HG02938 (cell line): ENCODE results near the gene TBC1D22B.

Source experiments
- ATAC-seq: cut with Tn5 transposase; IDR thresholded peaks from one replicate; pipeline ENCODE4 v1.9.1; 2021; ENCODE audit warnings: mild to moderate bottlenecking, moderate library complexity; ENCODE audit not compliant: unreplicated experiment

Gene TBC1D22B

DNA sequence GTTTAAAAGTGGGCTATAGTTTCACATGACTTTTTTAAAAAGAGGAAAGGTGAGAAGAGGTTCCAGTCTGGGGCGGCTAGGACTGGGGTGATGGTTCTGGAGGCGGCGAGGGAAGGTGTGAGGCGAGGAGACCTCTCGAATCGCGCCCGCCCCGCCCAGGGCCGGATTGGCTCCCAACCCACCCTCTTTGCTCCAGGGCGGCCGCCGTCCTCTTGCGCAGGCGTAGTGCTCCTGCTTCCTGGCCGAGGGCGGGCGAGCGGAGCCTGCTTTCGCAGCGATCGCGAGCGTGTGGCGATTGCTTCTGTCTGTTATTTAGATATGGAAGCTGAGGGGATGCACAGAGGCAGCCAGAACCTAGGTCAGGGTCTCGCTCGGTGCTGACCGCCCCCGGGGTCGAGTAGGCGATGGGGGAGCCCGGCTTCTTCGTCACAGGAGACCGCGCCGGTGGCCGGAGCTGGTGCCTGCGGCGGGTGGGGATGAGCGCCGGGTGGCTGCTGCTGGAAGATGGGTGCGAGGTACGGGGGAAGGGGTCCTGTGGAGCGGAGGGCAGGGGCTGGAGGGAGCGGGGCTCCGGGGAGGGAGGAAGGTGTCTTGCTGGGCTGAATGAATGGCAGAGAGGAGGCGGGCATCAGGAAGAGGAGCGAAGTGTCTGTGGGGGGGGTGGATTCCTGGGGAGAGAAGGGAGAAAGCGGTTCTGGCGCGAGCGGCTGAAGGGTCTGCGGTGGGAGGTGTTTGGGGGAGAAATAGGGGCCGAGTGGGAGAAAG lies 96.4 kb downstream of the TBC1D22B start, which contains the start of gene RNF8:
TSS of gene RNF8 (plus strand) at position 223 of the 765 bp plus-strand sequence. CDS start at position 405, 182 bp downstream.
- peak; percentile 76 for ATAC-seq

DNA sequence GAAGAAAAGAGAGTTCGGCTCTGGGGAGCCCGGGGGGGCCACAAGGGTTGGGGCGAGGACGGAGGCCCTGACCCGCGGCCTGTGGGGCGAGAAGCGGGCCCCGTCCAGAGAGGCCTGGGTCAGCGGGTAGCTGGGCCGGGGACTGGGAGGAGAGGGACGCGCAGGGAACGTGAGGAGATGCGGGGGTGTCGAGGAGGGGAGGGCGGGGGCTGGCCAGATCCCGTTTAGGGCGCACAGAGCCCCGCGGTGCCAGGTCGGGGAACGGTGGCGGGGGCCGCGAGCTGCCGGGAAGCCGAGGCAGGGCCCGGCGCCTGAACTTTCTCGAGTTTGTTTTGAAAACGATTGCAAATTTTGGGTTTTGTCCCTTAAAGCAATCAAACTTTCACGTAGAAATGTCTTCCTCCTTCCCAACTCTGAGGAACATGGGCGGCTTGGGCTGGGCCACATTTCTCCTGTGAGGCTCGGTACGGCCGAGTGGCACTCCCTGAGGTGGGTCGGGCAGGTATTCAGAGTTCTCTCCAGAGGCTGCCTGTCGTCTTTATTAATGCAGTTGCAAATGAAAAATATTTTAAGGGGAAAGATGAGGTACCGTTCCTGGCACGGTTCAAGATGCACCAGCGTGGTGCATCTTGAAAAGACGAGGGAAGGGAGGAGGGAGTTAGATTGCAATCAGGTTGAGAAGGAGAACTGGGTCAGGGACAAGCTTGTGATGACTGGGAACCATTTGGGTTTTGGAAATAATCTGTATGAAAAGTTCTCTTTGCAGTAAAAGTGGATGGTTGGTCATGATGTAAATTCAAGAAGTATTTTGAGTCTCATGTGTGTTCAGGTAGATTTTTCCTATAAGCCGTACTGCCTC lies 97.2 kb downstream of the TBC1D22B start:
- ATAC-seq = peak; percentile 17

DNA sequence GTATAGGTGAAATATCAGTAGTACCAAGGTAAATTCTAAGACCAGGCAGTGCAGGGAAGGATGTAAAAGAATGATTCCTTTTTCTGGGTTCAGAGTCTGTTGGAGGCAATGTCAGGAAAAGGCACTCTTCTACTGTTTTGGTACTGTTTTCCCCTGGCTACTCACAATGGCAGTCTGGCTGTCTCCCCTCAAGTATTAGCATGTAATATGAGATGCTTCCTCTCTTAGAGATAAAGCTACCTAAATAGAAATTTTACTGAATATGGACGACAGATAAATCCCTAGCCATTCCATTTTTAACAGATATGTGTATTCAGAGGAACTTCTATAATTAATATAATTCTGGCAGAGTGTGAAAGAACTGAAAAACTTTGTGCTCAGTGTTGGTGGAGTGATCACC lies 99.7 kb downstream of the TBC1D22B start:
- ATAC-seq = no peak

DNA sequence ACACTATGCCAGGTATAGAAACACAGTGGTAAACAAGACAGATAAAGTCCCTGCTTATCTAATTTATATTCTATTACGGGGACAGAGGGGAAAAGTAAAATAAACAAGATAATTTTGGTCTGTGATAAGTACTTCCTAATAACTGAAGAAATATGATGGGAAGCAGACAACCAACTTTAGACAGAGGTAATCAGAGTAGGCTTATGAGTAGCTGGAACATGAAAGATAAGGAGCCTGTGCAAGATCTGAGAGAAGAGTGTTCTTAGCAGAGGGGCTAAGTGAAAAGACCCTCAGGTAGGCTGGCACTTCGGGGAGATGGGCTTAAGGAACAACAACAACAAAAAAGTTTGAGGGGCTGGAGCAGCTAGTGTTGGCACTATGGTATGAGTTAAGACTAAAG lies 100.3 kb downstream of the TBC1D22B start:
- ATAC-seq = no peak

DNA sequence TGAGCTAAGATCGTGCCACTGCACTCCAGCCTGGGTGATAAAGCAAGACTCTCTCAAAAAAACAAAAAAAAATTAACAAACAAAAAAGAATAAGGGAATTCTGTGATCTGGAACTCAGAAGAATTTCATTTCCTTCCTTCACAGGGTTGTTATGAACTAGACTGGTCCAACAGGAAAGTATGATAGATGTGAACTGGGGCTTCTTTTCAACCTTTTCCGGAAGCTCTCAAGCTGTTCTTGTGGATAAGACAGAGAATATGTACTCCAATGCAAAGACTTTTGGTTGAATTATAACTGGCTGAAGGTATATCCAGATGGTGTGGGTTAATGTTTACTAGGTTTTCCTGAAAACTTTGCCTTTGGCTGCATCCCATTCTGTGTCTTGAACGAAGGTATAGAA lies 101.5 kb downstream of the TBC1D22B start:
- ATAC-seq = no peak

DNA sequence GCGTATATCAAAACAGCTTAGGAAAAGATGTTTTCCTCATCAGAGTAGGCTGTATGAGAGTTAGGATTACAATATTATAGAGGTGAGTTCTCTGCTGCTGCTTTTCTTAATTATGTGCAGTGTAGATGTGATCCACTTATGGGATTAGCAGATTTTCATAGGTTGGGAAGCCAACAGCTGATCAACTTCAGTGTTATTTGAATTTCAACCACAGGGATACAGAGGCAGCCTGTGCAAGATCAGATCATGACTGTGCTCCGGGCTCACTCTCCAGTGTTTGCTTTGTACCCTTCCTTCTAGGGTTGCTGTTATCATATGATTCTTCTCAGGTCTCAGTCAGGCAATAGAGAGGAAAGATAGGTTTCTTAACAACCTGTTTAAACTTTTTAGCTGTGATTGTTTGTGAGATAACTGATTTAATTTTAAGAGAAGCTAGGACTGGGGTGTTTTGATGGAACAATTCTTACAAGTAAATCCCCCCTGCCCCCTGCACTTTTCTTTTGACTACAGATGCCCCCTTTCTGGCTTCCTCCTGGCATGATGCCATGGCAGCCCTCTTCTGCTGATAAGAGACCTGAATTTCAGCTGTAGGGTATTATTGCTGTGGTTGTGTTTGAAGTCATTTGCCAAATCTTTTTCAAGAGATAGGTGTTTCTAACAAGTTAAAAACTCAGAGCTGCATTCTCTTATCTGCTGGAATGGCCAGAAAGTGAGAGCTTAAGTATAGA lies 104.7 kb downstream of the TBC1D22B start:
- ATAC-seq = no peak

DNA sequence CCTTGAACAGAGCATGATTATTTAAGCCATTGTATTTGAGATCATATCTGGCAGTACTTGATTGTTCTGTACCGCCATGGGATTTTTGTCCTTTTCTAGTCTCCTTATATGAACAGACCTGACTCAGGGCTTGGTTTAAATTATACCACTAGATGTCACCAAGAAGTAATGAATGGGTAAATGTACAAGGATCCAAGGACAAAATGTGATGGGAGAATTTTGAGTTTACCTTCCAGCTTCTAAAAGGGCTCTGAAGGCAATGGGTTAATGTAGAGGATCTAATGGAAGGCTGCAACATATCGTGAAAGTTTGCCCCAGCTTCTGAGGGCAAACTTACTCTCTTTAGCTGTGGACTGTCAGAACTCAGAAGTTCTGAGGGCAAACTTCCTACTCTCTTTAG lies 108.2 kb downstream of the TBC1D22B start:
- no peak for ATAC-seq

DNA sequence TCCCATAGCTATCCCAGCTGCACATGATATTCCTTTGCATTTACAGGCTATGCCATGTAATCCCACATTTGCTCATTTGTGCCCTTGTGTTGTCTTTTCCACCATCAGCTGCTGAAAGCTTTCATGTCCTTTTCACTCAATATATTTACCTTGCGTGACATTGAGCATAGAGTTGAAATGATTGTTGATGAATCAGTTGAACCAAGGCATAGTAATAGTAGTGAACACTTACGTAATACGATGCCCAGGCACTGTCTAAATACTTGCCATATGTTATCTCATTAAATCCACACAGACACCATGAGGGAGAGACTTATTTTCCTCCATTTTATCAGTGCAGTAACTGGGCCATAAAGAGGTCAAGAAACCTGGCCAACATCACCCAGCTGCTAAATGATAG lies 109.3 kb downstream of the TBC1D22B start:
- ATAC-seq = no peak

DNA sequence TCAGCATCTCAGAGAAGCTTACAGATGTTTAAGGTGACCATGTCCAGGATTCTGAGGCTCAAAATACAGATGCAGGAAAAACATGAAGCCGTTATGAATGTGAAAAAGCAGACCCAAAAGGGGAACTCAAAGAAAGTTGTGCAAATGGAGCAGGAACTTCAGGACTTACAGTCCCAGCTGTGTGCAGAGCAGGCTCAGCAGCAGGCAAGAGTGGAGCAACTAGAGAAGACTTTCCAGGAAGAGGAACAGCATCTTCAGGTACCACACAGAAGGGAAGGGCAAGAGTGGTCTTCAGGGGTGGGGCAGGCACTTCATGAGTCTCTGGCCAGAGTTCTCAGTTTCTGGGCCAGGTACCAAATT lies 111.4 kb downstream of the TBC1D22B start:
- ATAC-seq = no peak

DNA sequence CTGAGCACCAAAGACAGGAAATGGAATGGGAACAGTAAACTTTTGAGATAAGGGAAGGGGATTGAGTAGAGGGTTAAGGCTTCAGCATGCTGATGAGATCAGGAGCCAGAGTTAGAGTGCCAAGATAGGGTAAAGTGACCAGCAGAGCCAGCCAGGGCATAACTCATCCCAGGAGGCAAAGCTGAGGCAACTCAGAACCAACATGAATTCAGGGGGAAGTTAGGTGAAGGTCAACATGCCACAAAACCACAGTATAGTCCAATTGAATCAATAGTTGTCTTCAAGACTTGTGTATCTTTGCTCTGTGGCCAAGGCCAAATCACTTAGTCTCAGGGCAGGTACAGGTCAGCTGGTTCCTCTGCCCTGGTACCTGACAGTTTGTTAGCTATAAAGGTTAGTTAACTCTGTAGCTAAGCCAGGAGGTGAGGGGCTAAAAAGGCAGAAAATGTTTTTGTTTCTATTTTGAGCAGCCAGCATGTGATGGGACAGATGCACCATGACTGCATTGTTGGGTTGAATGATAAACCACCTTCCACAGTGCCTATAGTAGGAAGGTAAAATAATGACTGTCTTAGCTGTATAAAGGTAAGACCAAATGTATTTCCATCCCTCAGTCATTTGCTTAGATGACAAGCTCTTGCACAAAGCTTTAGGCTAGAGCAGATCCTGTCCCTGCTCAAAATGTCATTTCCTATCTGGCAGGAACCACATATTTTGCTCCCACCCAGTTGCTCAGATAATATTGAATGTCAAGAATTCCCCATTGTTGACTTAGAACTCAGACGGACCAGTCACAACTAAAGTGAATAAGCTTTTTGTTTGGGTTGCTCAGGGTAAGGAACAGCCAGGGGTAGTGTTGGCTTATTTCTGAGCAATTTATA lies 112.0 kb downstream of the TBC1D22B start:
- no peak for ATAC-seq

DNA sequence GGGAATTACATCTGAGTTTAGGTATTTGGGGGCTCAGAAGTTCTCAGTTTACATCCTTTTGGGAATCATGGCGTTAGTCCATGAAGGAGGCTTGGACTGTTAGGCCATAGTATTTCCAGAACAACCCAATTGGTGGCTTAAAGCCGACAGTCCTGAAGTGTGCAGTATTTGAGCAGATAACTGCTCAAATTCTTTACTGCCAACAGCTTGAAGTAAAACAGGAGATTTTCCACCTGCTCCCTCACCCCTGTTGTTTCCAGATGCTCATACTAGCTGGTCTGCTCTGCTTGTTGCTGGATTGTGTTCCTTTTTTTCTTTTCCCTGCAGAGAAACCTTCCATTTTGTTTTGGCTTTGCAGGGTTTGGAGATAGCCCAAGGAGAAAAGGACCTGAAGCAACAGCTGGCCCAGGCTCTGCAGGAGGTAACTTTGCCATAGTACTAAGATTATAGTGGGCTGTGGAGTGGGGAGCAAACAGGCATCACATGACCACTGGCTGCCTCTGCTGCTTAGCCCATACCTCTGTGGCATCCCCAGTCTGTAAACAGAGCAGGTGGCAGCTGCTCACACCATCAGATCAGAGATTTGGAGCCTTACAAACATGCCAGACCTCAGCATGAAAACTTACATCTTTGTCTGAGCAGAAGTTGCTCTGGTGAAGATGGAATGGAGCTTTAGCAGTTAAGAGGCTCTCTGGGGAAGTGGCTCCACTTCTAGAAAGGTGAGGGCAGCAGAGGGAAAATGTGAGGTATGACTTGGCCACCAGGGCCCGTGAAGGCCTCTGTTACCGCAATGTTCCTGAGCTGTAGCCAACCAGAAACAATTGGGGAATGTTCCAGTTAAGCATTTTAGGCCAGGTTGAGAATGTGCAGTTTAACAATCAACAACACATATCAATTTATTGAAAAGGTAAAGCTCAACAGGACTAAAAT lies 113.8 kb downstream of the TBC1D22B start:
- no peak for ATAC-seq

DNA sequence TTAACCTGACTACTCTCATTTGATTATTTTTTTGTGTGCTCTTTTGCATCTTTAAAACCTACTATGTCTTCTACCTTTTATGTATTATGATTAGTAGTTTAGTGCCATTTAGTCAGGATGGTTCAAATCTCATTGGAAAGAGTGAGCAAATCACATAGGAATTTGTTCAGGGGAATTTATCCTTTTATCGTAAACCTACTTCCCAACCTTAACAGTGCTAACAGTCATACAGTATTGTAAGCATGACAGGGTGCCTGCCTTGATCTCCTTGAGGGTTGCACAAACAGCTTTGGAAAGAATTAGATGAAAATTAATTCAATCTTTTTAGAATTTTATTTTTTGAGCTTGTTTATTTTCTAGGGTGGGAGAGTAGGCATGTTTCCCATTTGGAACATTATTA lies 114.5 kb downstream of the TBC1D22B start:
- no peak for ATAC-seq

DNA sequence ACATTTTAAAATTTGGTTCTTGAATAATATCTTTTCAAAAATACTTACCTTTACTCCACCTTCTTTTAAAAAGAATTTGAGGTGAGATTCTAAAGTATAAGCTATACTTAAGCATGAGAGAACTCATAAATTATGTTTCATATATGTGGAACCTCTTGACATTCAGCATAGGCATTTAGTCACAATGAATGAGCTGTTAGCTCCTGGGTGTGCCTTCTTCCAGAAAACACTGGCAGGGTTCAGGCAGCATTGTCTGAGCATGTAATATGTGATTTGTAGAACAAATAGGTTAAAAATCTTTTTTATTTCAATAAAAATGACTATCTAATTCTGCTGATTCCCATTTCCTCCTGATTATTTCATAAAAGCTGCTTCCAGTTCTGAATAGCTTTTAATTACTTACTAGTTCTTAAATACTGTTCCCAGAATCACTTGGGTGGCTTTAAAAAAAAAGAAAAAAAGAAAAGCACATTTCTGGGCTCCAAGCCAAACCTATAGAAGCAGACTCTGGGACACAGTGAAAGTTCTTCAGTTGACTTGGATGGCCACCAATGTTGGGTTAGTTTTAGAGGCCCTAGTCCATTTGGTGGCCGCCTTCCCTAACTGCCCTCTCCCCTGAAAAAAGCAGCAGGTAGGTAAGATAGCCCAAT lies 116.4 kb downstream of the TBC1D22B start:
- no peak for ATAC-seq

DNA sequence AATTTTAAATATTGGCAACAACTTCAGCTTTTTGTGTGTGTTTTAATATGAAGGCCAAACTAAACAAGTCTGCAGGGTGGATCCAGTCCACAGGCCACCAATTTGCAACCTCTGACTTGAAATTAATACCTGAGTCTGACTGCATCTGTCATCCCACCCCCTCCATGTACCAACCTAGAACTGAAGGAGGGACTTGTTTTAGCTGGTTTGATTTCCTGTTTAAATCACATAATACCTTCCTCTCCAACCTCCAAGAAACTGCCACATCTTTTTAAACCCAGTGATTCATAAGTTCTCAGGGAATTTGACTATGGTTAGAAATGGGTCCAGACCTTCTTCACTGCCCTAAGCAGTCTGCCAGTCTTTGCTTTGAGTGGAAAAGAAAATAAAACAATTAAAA lies 117.8 kb downstream of the TBC1D22B start:
- no peak for ATAC-seq

DNA sequence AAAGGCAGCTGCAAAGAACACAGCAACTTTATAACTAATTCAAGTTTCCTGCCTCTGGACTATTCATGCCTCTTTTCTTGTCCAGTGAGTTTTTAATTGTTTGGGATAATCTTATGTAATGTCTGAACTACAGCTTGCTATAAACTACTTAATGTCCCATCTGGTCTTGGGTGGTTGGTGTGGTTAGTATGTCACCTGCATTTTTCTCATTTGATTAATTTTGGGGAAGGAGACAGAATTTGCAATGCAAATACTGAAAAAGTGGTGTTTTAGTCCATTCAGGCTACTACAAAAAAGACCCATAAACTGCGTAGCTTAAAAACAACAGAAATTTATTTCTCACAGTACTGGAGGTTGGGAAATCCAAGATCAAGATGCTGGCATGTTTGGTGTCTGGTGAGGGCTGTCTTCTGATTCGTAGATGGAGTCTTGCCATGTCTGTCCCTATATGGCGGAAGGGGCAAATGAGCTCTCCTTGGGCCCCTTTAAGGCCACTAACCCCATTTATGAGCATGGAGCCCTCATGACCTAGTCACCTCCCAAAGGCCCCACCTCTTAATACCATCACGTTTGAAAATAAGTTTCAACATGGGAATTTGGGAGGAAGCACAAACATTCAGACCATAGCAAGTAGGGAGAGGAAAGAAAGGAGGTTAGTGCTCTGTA lies 118.6 kb downstream of the TBC1D22B start:
- no peak for ATAC-seq

DNA sequence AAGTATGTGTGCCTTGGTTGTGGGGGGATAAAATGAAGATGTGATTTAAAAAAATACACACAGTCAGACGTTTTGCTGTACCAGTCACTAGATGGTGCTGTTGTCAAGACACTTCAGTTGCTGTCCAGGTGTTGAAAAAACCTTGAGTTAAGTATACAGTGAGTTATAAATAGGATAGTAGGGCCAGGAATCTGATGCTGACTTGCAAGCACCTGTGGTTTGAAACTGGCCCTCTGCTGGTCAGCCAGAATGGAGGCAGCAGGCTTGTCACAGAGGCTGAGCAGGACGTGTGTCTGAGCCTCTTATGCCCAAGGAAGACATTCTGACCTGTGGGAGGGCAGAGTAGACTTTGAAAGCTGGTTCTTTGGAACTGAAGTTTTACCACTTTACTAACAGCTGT lies 124.0 kb downstream of the TBC1D22B start:
- ATAC-seq = peak; percentile 61
